ENCODE results near the gene ORAI2.

ORAI2 gene

DNA sequence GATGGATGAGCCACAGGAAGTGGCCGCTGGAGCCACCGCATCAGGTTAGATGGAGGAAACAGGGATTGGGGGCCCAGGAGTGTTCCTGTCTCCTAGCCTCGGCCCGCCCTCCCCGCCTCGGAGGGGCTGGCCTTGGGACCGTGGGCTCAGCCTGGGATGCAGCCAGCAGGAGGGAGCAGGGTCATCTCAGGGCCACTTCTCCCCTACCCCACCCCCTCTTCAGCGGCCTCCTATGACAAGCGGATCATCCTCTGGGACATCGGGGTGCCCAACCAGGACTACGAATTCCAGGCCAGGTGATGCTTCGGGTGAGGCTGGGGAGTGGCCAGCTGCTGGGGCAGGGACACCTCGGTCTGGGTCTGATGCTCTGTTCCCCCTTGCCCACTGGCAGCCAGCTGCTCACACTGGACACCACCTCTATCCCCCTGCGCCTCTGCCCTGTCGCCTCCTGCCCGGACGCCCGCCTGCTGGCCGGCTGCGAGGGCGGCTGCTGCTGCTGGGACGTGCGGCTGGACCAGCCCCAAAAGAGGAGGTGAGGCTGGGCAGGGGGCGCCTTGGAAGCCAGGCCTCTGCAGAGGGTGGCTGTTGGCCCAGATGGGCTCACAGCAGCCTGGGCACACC, 36.1 kb downstream of the ORAI2 start:
- Histone ChIP-seq H3K9ac (ENCODE audit: low read depth, low read length, poor library complexity, severe bottlenecking) (no peak overlapping the region), H3K4me2 (ENCODE audit: low read depth, low read length, poor library complexity, severe bottlenecking) (no peak overlapping the region), H3K79me2 (ENCODE audit: insufficient read depth, low read length) (peaks cover 11% of the 10 kb centered on the region), H3K4me3 (ENCODE audit: low read length, poor library complexity, severe bottlenecking) (no peak overlapping the region), H3K9me2 (replicated peaks; ENCODE audit: low read depth, low read length) (no peaks in the 10 kb centered on the region), H2AFZ (ENCODE audit: low read length) (no peak overlapping the region), H3K27me3 (ENCODE audit: insufficient read depth, low read length, poor library complexity, severe bottlenecking) (no peaks in the 10 kb centered on the region), H4K20me1 (ENCODE audit: insufficient read depth, low read length, poor library complexity, severe bottlenecking) (no peaks in the 10 kb centered on the region), H3K4me1 (ENCODE audit: insufficient read depth, low read length, poor library complexity, severe bottlenecking) (peaks cover 11% of the 10 kb centered on the region), H3F3A (ENCODE audit: low read depth) (no peaks in the 10 kb centered on the region), H3K9me3 (ENCODE audit: insufficient read depth, low read depth, low read length) (no peaks in the 10 kb centered on the region), H3K36me3 (ENCODE audit: insufficient read depth, low read length) (peaks cover 10% of the 10 kb centered on the region; the same call in 1 of the 2 replicates)
- TF ChIP-seq EZH2phosphoT487 (IDR thresholded peaks at IDR 0.05; ENCODE audit: borderline replicate concordance) = no peak
- TF ChIP-seq, protein P1, sequence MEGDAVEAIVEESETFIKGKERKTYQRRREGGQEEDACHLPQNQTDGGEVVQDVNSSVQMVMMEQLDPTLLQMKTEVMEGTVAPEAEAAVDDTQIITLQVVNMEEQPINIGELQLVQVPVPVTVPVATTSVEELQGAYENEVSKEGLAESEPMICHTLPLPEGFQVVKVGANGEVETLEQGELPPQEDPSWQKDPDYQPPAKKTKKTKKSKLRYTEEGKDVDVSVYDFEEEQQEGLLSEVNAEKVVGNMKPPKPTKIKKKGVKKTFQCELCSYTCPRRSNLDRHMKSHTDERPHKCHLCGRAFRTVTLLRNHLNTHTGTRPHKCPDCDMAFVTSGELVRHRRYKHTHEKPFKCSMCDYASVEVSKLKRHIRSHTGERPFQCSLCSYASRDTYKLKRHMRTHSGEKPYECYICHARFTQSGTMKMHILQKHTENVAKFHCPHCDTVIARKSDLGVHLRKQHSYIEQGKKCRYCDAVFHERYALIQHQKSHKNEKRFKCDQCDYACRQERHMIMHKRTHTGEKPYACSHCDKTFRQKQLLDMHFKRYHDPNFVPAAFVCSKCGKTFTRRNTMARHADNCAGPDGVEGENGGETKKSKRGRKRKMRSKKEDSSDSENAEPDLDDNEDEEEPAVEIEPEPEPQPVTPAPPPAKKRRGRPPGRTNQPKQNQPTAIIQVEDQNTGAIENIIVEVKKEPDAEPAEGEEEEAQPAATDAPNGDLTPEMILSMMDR (conservative IDR thresholded peaks at IDR 0.05; ENCODE audit: low read length) = no peak

DNA sequence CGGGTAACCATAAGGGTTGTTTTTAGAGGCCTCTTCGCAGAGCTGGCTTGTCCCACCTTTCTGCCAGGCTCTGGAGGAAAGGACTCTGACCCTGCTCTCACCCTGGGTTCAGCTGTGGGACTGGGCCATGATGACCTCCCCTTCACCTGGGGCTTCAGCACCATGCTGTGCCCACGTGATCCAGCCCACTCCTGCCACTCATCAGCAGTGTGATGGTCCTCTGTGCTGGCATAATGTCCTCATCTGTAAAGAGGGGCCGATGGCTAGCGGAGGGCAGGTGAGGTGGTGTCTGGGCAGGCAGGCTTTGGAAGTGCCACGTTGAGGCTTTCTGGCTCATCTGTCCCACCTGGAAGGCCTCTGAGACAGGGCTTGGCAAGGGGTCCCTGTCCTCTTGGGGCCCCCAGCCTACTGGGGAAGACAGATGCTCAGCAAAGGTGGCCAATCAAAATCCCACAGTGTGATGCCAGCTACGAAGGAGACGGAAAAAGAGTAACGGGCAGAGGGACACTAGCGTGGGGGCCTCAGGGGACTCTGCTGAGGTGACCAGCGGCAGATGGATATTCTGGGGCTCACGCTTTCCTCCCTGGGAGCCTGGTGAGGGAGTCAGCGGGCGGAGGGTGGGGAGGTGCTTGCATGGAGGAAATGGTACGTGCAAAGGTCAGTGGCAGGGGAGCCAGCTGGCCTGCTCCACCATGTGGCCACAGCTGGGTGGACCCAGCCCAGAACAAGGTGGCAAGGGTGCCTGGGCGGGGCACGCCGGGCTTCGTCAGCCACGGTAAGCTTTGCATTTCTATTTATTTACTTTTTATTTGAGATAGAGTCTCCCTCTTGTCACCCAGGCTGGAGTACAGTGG, 36.8 kb downstream of the ORAI2 start:
- peaks cover 10% of the 10 kb centered on the region; the same call in 1 of the 2 replicates for H3K36me3 ChIP-seq (ENCODE audit: insufficient read depth, low read length)
- no peak overlapping the region for H2AFZ ChIP-seq (ENCODE audit: low read length)
- H3K79me2 ChIP-seq (ENCODE audit: insufficient read depth, low read length) = peaks cover 9% of the 10 kb centered on the region; the same call in 1 of the 2 replicates
- H3K9me3 ChIP-seq (ENCODE audit: insufficient read depth, low read depth, low read length) = no peaks in the 10 kb centered on the region
- H3K9me2 ChIP-seq (replicated peaks; ENCODE audit: low read depth, low read length) = no peaks in the 10 kb centered on the region
- no peak overlapping the region for H3K9ac ChIP-seq (ENCODE audit: low read depth, low read length, poor library complexity, severe bottlenecking)
- H4K20me1 ChIP-seq (ENCODE audit: insufficient read depth, low read length, poor library complexity, severe bottlenecking) = no peaks in the 10 kb centered on the region
- no peak overlapping the region for H3K4me3 ChIP-seq (ENCODE audit: low read length, poor library complexity, severe bottlenecking)
- no peaks in the 10 kb centered on the region for H3K27me3 ChIP-seq (ENCODE audit: insufficient read depth, low read length, poor library complexity, severe bottlenecking)
- H3K4me1 ChIP-seq (ENCODE audit: insufficient read depth, low read length, poor library complexity, severe bottlenecking) = peaks cover 9% of the 10 kb centered on the region
- TF ChIP-seq, protein P1 (conservative IDR thresholded peaks at IDR 0.05; ENCODE audit: low read length) = no peak
- TF ChIP-seq EZH2phosphoT487 (IDR thresholded peaks at IDR 0.05; ENCODE audit: borderline replicate concordance) = no peak
- no peaks in the 10 kb centered on the region for H3F3A ChIP-seq (ENCODE audit: low read depth)
- no peak overlapping the region for H3K4me2 ChIP-seq (ENCODE audit: low read depth, low read length, poor library complexity, severe bottlenecking)

DNA sequence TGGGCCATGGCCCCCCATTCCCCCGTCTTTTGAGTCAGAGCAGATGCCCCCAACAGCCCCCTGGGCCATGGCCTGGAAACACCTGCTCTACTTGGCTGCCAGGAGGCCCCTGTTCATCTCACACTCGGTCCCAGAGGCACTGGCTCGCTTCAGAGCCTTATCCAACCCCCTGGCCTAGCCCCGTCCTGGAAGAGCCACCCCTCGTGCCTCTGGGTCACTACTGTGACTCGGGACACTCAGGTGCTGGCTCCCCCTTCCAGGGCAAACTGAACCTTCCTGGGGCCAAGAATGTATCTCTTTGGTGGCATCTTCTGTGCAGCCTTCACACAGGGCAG, 38.4 kb downstream of the ORAI2 start:
- Histone ChIP-seq H3F3A (ENCODE audit: low read depth) (no peaks in the 10 kb centered on the region), H3K79me2 (ENCODE audit: insufficient read depth, low read length) (no peaks in the 10 kb centered on the region), H3K4me2 (ENCODE audit: low read depth, low read length, poor library complexity, severe bottlenecking) (no peak overlapping the region), H3K4me3 (ENCODE audit: low read length, poor library complexity, severe bottlenecking) (no peak overlapping the region), H3K9ac (ENCODE audit: low read depth, low read length, poor library complexity, severe bottlenecking) (no peak overlapping the region), H3K36me3 (ENCODE audit: insufficient read depth, low read length) (peaks cover 10% of the 10 kb centered on the region; the same call in 1 of the 2 replicates), H3K9me2 (replicated peaks; ENCODE audit: low read depth, low read length) (no peaks in the 10 kb centered on the region), H3K4me1 (ENCODE audit: insufficient read depth, low read length, poor library complexity, severe bottlenecking) (no peaks in the 10 kb centered on the region), H2AFZ (ENCODE audit: low read length) (no peak overlapping the region), H3K27me3 (ENCODE audit: insufficient read depth, low read length, poor library complexity, severe bottlenecking) (no peaks in the 10 kb centered on the region), H4K20me1 (ENCODE audit: insufficient read depth, low read length, poor library complexity, severe bottlenecking) (no peaks in the 10 kb centered on the region), H3K9me3 (ENCODE audit: insufficient read depth, low read depth, low read length) (no peaks in the 10 kb centered on the region)
- no peak for TF ChIP-seq EZH2phosphoT487 (IDR thresholded peaks at IDR 0.05; ENCODE audit: borderline replicate concordance)
- TF ChIP-seq, protein P1 (conservative IDR thresholded peaks at IDR 0.05; ENCODE audit: low read length) = no peak

All from Loucy (cell line).